Stromal cell of bone marrow (primary cell): ENCODE data around the gene DYNLT1.
"Not testable (repeated sequence)": the region's sequence is repeated elsewhere in the genome, so short reads cannot be mapped to it uniquely, and the experiment has no call there.

Source experiments
- DNase-seq: peaks from one replicate; pipeline ENCODE4 v3.0.0-alpha.2; 2012; ENCODE audit warnings: low read depth

DYNLT1 gene

DNA sequence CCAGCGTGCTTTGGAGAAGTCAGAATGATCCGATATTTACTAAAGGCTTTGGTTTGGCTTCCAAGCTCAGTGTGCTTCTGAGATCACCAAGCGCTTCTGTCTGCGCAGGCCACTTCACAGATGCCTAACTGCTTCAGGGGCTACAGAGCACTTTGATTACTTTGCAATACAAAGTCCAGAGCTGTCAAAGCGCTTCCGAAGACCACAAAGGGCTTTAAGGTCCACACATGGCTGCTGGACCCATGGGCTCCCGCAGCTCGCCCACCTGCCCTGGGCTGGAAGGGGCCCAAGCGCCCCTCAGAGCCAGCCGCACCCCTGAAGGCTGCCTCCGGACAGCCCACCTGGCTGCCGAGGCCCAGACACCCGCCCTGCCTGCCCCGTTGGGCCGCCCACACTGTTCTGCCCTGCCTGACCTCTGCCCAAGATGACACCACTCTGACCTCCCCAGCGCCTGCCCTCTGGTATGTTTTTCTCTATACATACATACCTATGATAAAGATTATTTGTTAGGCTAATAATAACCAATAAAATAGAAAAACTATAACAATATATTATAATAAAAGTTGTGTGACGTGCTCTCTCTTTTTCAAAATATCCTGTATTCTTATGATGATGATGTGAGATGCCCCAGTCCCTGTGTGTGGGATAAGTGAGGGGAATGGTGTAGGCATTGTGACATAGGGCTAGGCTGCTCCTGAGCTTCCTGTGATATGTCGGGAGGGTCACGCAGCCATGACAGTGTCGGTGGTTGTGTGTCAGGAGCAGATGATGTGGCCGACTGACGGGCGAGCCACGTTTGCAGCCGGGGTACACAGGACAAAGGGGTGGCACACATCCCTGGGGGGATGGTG is 22.6 kb downstream of the DYNLT1 start:
- DNase-seq: no peak

GRCh38 chr6:158620963-158621693 is 23.4 kb downstream of the DYNLT1 start:
- no peak for DNase-seq

GRCh38 chr6:158619922-158620801 is 24.4 kb downstream of the DYNLT1 start:
- no peak for DNase-seq

DNA sequence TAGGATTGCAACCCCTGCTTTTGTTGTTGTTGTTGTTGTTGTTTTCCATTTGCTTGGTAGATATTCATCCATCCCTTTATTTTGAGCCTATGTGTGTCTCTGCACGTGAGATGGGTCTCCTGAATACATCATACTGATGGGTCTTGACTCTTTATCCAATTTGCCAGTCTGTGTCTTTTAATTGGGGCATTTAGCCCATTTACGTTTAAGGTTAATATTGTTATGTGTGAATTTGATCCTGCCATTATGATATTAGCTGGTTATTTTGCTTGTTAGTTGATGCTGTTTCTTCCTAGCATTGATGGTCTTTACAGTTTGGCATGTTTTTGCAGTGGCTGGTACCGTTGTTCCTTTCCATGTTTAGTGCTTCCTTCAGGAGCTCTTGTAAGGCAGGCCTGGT is 26.3 kb downstream of the DYNLT1 start:
- DNase-seq: not testable (repeated sequence)

DNA sequence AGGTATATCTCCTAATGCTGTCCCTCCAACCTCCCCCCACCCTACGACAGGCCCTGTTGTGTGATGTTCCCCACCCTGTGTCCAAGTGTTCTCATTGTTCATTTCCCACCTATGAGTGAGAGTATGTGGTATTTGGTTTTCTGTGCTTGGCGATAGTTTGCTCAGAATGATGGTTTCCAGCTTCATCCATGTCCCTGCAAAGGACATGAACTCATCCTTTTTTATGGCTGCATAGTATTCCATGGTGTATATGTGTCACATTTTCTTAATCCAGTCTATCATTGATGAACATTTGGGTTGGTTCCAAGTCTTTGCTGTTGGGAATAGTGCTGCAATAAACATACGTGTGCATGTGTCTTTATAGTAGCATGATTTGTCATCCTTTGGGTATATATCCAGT is 29.9 kb downstream of the DYNLT1 start:
- not testable (repeated sequence) for DNase-seq

DNA sequence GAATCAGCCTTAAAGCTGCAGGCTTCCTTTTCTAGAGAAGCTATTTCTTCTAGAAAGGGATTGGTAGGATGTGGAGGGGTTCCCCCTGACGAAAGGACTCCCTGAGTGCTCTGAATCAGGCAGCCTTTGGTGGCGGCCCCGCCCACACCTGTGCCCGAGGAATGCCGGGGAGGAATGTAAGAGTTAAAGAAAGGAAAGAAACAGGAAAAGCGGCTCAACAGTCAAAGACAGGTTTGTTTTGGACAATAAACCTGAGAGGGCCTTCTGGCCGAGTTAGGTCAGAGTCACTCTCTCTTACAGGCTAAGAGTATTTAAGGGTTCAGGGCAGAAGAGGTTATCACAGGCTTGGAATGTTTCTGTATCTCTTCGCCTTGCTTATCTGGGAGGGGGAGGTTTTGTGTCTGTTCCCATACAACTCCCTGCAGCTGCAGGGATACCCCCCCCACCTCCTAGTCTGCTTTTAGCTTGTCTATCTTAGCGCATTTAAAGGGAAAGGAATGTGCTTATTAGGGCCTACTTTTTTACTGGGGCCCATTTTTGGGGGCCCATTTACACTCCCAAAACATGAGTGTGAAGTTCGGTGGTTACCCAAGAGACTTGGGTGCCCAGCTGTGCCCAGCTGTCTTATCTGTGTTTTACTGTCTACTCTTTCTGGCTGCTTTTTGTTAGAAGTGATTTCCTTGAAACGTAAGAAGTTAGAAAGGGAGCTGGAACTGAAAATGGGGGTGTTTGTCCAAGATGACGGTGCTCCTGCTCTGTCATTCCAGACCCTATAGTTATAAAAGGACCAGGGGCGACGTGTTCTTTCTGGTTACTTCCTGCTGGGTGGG is 32.8 kb downstream of the DYNLT1 start:
- DNase-seq: no peak

DNA sequence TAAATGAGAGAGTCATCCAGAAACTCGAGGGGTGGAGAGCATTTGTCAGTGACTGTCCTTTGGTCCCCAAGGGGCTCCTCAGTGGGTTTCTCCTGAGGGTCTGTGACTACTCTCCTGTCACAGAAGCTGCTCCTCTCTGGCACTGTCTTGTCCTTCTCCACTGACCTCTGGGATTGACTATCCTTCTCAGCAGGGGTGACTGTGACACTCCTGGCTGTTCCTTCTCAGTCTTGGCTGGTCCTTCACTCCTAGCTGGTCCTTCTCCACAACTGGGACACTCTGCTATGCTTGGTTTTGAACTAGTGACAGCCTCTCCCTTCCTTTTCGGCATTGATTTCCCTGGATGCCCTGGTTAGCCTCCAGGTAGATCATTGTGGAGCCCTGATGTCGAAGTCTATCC is 33.5 kb downstream of the DYNLT1 start:
- DNase-seq: no peak

- DNase-seq: no peak
Observed at GRCh38 chr6:158610319-158610968, 34.1 kb downstream of the DYNLT1 start.

DNA sequence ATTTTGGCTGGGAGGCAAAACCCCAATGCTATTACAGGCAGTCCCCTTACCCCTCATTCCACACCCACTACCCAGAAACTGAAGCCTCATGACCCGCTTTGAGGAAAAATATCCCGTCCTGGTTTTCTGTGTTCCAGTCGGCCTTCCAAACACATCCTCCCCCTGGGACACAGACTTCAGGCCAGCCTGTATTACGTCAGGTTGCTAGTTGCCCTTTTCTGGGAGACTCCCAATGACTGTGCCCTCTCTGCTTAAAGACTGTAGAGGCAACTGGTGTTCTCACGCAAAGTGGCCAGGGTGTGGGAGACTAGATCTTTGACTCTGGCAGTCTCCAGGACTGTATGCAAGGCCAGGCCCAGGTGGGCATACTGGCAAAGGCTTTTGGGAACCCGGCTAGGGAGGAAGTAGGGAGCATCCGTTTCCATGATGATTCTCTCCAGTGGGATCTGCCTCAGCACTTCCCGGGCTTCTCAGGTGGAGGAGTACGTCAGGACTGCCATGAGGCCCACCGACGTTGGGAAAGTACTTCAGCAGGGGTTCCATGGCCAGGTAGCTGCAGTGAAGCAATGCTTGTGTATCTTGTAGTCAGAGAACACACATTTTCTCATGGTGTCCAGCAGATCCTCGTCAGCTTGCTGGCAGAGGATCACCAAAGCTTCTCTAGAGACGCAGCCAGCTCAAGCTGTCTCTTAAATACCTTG is 34.9 kb downstream of the DYNLT1 start:
- DNase-seq: no peak

DNA sequence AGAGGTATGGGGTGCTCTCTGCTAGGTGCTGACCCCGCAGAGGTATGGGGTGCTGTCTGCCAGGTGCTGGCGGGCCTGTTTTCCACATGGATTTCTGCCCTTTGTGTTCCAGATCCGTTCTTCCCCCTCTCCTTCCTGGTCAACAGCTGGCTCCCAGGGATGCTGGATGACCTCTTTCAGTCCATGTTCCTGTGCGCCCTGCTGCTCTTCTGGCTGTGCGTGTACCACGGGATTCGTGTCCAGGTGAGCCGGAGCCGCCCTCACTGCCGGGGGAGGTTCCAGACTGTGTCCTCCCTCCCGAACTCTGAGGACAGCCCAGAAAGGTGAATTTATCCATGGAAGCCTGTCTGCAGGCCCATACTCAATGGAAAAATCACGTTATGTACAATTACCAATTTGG is 36.3 kb downstream of the DYNLT1 start:
- DNase-seq: no peak

DNA sequence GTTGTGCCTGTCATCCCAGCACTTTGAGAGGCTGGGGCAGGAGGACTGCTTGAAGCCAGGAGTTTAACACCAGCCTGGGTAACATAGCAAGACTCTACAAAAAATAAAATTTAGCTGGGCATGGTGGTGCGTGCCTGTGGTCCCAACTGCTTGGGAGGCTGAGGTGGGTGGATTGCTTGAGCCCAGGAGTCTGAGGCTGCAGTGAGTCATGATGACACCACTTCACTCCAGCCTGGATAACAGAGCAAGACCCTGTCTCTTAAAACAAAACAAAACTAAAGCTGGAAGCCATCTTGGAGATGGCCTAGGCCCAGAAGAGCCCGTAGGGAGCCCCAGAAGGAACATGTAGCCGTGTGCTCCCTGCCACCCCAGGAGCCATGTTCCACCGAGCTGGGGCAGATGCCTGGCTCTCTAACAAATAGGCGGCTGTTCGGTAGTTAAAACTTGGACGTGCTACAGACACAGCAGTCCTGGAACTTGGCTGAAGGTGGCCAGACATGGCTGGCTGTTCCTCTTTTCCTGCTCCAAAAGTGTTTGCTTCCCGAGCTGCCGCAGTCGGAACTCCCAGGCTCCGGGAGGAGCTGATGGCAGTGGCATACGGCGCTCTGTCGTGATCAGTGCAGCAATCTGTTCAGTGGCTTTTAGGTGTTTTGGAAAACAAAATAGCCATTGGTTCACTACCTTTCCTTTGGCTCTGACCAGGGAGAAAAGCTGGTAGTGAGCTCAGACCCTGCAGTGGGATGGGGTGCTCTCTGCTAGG is 37.0 kb downstream of the DYNLT1 start:
- no peak for DNase-seq

DNA sequence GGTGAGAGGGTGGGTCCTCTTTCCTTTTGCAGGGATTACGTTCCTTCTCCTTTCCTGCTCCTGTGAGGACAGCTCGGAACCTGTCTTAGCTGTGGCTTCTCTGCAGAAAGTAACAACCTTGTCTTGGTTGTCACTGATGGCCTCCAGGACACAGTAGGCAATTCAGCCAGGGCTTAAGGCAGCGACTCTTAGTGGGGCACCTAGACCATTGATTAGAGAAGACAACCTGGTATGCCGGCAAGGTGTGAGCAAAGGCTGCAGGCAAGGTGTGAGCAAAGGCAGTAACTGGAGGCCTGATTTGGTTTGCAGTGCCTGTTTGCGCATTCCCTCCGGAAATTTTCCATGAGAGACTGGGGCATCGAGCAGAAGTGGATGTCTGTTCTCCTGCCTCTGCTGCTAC is 37.6 kb downstream of the DYNLT1 start:
- DNase-seq: no peak

- not testable (repeated sequence) for DNase-seq
Observed at GRCh38 chr6:158606011-158606410, 38.5 kb downstream of the DYNLT1 start.

GRCh38 chr6:158605266-158605878 is 39.2 kb downstream of the DYNLT1 start:
- DNase-seq: peak; percentile 57

- no peak for DNase-seq
Observed at GRCh38 chr6:158604048-158604406, 40.5 kb downstream of the DYNLT1 start.

GRCh38 chr6:158603261-158604047 is 41.1 kb downstream of the DYNLT1 start:
- DNase-seq: no peak

DNA sequence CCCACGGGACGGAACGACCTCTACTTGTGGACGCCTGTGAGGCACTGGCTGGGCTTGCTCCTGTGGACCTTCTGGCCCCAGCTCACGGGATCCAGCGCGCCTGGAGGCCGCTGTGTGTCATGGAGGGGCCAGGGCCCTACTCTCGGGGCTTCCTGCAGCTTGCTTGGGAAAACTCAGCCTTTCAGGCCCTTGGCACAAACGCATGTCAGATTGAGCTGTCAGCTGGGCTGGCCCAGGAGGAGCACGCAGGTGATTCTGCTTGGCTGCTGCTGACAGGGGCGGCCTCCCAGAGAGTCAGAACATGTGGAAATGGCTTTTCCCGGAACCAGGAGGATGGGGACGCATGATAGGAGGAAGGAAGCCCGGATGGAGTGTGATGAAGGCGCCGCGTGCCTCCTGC is 44.9 kb downstream of the DYNLT1 start:
- no peak for DNase-seq

- no peak for DNase-seq
Observed at GRCh38 chr6:158597565-158597964, 47.0 kb downstream of the DYNLT1 start.
